GM06990 (cell line): ENCODE data around the gene MYO9A.

Experiments
- DNase-seq: peaks from one replicate; pipeline ENCODE4 v3.0.0-alpha.2; 2011; ENCODE audit not compliant: insufficient read length; ENCODE audit errors: extremely low read depth
- H3K27me3 ChIP-seq: replicated peaks from 2 replicates; pipeline ENCODE4 v1.6.0; 2011; ENCODE audit warnings: low read length; ENCODE audit not compliant: control insufficient read depth, insufficient read depth
- H3K36me3 ChIP-seq: 2 replicates; pipeline ENCODE4 v1.5.1; 2011; ENCODE audit warnings: low read length; ENCODE audit not compliant: control insufficient read depth, insufficient read depth
- H3K4me3 ChIP-seq: replicated peaks from 2 replicates; pipeline ENCODE4 v1.5.1; 2011; ENCODE audit warnings: low read depth, mild to moderate bottlenecking, control low read depth, low read length
- CTCF ChIP-seq: IDR thresholded peaks from 2 replicates; pipeline ENCODE4 v1.5.1; 2011; ENCODE audit warnings: low read length, control low read depth, mild to moderate bottlenecking, inconsistent platforms; ENCODE audit not compliant: insufficient read depth, poor library complexity, severe bottlenecking

The MYO9A gene

GRCh38 chr15:71810256-71811035, 307.5 kb downstream of the MYO9A start, which contains the start of gene NR2E3:
NR2E3 (plus strand) TSS chr15:71810554; CDS start chr15:71810744, 190 bp downstream.
- Histone ChIP-seq H3K27me3 (no peaks in the 10 kb centered on the region), H3K36me3 (no peaks in the 10 kb centered on the region), H3K4me3 (no peak within 1 kb of the TSS)
- no peak for DNase-seq
- no peak for TF ChIP-seq CTCF

GRCh38 chr15:71809346-71809745, 308.6 kb downstream of the MYO9A start:
- no peak for TF ChIP-seq CTCF
- Histone ChIP-seq H3K4me3 (no peak overlapping the region), H3K27me3 (no peaks in the 10 kb centered on the region), H3K36me3 (no peaks in the 10 kb centered on the region)
- no peak for DNase-seq

GRCh38 chr15:71808311-71809020, 309.5 kb downstream of the MYO9A start:
- Histone ChIP-seq H3K36me3 (no peaks in the 10 kb centered on the region), H3K27me3 (no peaks in the 10 kb centered on the region), H3K4me3 (no peak overlapping the region)
- TF ChIP-seq CTCF = no peak
- no peak for DNase-seq

GRCh38 chr15:71807691-71808091, 310.3 kb downstream of the MYO9A start:
- TF ChIP-seq CTCF = no peak
- no peak for DNase-seq
- Histone ChIP-seq H3K36me3 (no peaks in the 10 kb centered on the region), H3K27me3 (no peaks in the 10 kb centered on the region), H3K4me3 (no peak overlapping the region)

GRCh38 chr15:71807125-71807629, 310.8 kb downstream of the MYO9A start:
- H3K4me3 ChIP-seq = no peak overlapping the region
- H3K27me3 ChIP-seq = no peaks in the 10 kb centered on the region
- H3K36me3 ChIP-seq = no peaks in the 10 kb centered on the region
- no peak for DNase-seq
- TF ChIP-seq CTCF = no peak
